ENCODE measurements around the gene NOS1.

DNA sequence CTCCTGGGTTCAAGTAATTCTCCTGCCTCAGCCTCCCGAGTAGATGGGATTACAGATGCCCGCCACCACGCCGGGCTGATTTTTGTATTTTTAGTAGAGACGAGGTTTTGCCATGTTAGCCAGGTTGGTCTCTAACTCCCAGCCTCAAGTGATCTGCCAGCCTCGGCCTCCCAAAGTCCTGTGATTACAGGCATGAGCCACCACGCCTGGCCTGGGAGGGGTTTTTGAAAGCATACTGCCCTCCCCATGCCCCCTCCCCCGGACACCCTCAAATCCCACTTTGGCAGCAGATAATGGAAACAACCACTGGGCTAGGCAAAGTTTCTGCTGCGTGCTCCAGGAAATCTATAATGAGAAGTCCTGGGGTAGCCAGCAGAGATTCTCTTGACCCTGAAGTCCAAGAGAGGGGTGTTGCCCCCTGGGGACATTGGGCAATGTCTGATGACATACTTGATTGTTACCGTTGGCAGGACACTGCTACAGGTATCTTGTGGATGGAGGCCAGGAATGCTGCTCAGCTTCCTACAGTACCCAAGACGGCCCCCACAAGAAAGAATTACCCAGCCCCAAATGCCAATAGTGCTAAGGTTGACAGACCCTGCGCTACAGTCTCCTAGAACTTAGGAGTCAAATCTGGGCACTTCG is 152.5 kb downstream of the NOS1 start:
- TF ChIP-seq CTCF (IDR thresholded peaks at IDR 0.05) (no peak), EZH2 (IDR thresholded peaks at IDR 0.05) (no peak)
